ENCODE measurements around the gene SERPINB1.

The SERPINB1 gene

DNA sequence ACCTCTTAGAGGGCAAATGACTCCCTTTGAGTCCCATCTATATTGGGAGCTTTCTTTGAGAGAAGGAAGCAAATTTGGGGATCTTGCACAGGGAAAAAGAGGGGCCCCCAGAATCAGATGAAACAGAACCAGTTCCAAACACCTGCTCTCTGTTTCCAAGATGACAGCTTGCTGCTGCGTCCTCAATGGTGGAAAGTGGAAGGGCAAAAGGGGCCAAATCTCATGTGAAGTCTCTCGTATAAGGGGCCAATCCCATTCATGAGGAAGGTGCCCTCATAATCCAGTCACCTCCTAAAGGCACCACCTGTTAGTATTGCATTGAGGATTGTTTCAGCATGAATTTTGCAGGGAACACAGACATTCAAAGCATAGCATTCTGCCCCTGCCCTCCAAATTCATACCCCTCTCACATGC, 483 bp upstream of the SERPINB1 start:
- no peak for DNase-seq (ENCODE audit: low spot score)
- peak overlapping the region; percentile 98 for H3K27ac ChIP-seq
- peak overlapping the region; percentile 81 for H3K4me3 ChIP-seq
- no peak for TF ChIP-seq CTCF (IDR thresholded peaks at IDR 0.05)

DNA sequence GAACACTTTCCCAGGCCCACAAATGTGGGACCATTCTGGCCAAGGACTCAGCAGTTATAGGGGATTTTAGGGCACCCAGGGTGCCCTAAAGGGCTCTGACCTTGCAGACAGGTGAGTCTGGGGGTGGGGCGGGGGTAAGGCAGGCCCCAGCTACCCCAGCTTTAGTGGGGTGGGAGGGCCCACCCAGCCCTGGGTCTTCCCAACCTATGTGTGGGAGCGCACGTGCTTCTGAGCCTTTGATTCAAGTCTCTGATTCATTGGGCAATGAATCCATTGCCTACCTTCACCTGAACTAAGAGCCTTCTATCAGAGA, 958 bp downstream of the SERPINB1 start:
- peak overlapping the region; percentile 98 for H3K27ac ChIP-seq
- H3K4me3 ChIP-seq = peak overlapping the region; percentile 81
- TF ChIP-seq CTCF (IDR thresholded peaks at IDR 0.05) = no peak
- DNase-seq (ENCODE audit: low spot score) = no peak

GRCh38 chr6:2839982-2840748, 1.5 kb downstream of the SERPINB1 start:
- DNase-seq (ENCODE audit: low spot score) = no peak
- H3K27ac ChIP-seq = peak overlapping the region; percentile 98
- no peak for TF ChIP-seq CTCF (IDR thresholded peaks at IDR 0.05)
- H3K4me3 ChIP-seq = peak overlapping the region; percentile 81

GRCh38 chr6:2839195-2839981, 2.3 kb downstream of the SERPINB1 start:
- H3K4me3 ChIP-seq = peak overlapping the region; percentile 81
- peak overlapping the region in 1 of 2 donors; percentile 49 for H3K27ac ChIP-seq
- no peak for DNase-seq (ENCODE audit: low spot score)
- no peak for TF ChIP-seq CTCF (IDR thresholded peaks at IDR 0.05)

GRCh38 chr6:2838251-2838650, 3.4 kb downstream of the SERPINB1 start:
- no peak for DNase-seq (ENCODE audit: low spot score)
- no peak for TF ChIP-seq CTCF (IDR thresholded peaks at IDR 0.05)
- no peak overlapping the region for H3K4me3 ChIP-seq
- H3K27ac ChIP-seq = no peak overlapping the region

DNA sequence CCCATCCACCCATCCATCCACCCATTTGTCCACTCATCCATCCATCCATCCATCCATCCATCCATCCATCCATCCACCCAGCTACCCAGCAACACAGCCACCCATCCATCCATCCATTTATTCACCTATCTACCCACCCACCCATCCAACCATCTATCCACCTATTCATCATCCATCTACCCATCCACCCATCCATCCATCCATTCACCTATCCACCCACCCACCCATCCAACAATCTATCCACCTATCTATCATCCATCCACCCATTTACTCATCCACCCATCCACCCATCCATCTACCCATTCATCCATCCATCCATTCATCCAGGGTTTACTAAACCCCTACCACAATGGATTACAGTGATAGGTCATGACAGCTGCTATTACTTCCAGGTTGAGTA, 7.4 kb downstream of the SERPINB1 start:
- DNase-seq (ENCODE audit: low spot score) = no peak
- H3K27ac ChIP-seq = no peak overlapping the region
- no peak overlapping the region for H3K4me3 ChIP-seq
- TF ChIP-seq CTCF (IDR thresholded peaks at IDR 0.05) = no peak

DNA sequence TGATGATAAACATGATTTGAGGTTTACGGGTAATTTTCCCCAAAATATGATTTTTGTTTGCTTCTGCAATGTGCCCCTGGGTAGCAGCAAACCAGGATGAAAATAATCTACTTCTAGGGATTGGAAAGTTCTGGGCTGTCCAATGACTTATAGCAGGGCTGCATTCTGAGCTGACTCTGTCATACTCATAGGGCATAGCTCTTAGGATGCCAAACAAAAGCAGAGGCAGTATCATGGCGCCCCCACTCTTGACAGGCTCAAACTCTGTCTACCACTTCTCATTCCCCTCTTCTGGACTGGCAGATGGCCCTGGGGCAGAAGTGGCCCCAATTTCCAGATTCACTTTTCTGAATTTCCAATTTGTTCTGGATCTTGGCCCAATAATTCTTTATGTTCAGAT, 10.3 kb downstream of the SERPINB1 start:
- H3K27ac ChIP-seq = no peak overlapping the region
- no peak for TF ChIP-seq CTCF (IDR thresholded peaks at IDR 0.05)

More for the DNA sequence above, 10.3 kb downstream of the SERPINB1 start:
- no peak for DNase-seq (ENCODE audit: low spot score)
- no peak overlapping the region for H3K4me3 ChIP-seq
